Liver (tissue), 2 donors: ENCODE measurements around the gene MS4A15.

Source experiments
- CTCF ChIP-seq: fragments of 150-350 bp; IDR thresholded peaks from 2 replicates; pipeline ENCODE4 v1.5.1; 2017; ENCODE audit warnings: improper control_type of control experiment, low read depth, low read length; ENCODE audit not compliant: missing input control
- TF ChIP-seq, protein P1 (sequence below): IDR thresholded peaks from 2 replicates; pipeline ENCODE4 v1.6.1; 2016; ENCODE audit warnings: antibody characterized with exemption, mild to moderate bottlenecking
- donor health status: healthy.

- TF ChIP-seq CTCF: no peak
- TF ChIP-seq, protein P1, sequence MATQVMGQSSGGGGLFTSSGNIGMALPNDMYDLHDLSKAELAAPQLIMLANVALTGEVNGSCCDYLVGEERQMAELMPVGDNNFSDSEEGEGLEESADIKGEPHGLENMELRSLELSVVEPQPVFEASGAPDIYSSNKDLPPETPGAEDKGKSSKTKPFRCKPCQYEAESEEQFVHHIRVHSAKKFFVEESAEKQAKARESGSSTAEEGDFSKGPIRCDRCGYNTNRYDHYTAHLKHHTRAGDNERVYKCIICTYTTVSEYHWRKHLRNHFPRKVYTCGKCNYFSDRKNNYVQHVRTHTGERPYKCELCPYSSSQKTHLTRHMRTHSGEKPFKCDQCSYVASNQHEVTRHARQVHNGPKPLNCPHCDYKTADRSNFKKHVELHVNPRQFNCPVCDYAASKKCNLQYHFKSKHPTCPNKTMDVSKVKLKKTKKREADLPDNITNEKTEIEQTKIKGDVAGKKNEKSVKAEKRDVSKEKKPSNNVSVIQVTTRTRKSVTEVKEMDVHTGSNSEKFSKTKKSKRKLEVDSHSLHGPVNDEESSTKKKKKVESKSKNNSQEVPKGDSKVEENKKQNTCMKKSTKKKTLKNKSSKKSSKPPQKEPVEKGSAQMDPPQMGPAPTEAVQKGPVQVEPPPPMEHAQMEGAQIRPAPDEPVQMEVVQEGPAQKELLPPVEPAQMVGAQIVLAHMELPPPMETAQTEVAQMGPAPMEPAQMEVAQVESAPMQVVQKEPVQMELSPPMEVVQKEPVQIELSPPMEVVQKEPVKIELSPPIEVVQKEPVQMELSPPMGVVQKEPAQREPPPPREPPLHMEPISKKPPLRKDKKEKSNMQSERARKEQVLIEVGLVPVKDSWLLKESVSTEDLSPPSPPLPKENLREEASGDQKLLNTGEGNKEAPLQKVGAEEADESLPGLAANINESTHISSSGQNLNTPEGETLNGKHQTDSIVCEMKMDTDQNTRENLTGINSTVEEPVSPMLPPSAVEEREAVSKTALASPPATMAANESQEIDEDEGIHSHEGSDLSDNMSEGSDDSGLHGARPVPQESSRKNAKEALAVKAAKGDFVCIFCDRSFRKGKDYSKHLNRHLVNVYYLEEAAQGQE: no peak
These were observed 17.6 kb upstream of the MS4A15 start for GRCh38 chr11:60739114-60739513.
